Skin epidermis (tissue), 12 donors: ENCODE measurements around the gene TALDO1.

Experiments used
- H3K27ac ChIP-seq, 21 experiments: fragments of 200-600 bp; sonication (generic) in 11 of 21; one replicate each; pipeline ENCODE4 v1.5.0; 2020; ENCODE audit warnings: mild to moderate bottlenecking in 3 of 21, inconsistent platforms in 2 of 21, moderate library complexity in 2 of 21
- H3K4me3 ChIP-seq, 7 experiments: fragments of 200-600 bp; sonication (generic) in 2 of 7; one replicate each; pipeline ENCODE4 v1.5.0; 2020; ENCODE audit warnings: inconsistent platforms in 2 of 7, mild to moderate bottlenecking in 2 of 7, moderate library complexity in 1 of 7

The TALDO1 gene

DNA sequence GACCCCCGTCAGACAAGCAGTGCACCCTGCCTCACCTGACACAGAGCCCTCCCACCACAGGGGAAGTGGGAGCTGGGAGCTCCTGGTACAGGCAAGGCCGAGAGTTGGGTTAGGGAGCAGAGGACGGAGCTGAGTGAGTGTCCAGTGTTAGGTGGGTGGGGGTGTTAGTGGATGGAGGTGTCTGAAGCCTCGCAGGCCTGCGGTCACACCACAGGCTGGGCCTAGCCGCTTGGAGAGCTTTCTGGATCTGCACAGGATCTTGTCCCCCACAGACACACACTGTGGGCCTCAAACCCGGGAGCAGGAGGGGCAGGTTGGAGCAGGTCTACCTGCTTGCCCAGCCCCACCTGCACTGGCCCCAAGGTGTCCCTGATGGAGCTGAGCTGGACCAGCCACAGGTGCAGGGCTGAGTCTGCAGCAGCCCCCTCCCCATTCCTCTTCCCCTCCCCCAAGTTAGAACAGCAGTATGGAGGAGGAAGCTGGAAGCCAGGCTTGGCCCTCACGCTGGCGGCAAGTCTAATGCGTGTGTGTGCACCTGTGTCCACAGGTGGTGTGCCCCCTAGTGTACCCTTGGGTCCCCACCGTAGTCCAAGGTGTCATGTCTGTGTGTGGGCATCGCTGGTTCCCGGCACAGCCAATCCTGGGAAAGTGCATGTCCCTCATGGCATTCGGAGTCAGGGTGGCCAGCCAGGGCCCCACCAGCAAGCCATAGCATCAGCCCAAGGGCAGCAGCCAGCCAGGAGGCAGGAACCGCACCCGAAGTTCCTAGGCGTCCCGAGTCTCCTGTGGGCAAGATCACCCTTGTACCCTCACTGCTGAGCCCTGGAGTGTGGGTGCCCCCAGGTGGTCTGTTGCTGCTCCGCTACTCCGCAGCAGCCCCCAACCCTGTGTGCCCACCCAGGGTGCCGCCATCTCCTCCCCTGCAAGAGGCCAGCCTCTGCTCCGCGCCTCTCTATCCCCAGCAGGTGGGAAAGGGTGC, 32.0 kb downstream of the TALDO1 start:
- no peak overlapping the region for H3K4me3 ChIP-seq
- peak overlapping the region in 1 of 21 experiments; percentile 6 for H3K27ac ChIP-seq

DNA sequence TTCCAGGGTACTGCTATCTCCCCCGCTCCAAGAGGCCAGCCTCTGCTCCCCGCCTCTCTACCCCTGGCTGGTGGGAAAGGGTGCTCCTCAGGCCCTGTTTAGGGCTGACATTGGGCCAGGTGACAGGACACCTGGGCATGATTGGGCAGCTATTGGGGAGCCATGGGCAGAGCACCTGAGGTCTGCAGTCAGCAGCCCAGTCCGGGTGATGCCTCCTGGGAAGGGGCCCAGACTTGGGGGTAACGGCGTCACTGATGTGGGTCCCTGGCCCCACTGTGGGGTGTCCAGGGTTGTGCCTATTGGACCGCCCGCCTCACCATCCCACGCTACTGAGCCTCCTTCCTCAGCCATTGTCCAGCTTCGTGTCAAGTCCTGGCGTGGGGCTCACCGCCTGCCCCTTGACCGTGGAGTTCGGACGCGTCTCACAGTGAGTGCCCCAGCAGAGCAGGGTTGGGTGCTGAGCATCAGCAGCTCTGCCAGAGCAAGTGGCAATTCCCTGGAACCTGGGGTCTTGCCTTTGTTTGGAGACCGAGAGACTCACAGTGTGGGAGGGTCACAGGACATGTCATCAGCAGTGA, 32.8 kb downstream of the TALDO1 start:
- H3K27ac ChIP-seq: no peak overlapping the region
- H3K4me3 ChIP-seq: no peak overlapping the region

DNA sequence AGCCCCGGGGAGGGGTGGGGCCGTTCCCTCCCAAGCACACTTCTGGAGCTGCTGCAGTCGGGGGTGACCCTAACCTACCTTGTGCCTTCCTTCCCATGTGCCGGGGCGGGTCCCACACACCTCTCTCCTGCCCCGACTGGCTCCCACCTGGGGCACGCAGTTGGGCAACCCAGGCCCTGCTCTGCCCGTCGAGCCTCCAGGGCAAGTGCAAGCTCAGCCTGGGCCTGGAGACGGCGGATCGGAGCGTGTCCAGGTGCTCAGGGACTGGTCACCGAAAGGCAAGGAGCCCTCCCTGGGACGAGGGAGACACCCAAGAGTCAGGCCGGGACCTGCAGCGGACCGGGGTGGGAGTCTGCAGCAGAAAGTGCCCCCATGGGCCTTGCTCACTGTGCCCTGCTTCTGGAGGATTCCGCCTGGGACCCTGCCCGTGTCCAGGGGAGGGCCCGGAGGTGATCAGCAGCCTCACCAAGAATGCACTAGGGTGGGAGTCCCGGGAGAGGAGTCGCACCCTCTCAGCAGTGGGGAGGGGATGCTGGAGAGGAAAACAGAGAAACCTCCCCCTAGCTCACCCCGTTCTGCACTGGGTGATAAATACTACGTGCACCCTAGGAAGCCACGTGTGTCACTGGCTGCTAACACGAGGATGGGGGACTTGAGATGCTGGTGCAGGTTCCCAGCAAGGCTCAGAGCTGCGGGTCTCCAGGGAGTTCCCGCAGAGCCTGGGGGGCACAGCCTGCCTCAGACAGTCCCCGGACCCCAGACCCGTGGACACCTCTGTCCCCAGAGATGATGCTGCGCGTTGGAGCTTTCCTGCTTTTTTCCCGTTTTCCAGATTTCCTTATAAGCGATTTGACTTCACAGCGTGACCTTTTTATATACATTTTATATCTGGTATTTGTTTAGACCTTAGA, 35.3 kb downstream of the TALDO1 start:
- Histone ChIP-seq H3K4me3 (no peak overlapping the region), H3K27ac (peak overlapping the region in 2 of 21 experiments; percentile 54 to 60)

DNA sequence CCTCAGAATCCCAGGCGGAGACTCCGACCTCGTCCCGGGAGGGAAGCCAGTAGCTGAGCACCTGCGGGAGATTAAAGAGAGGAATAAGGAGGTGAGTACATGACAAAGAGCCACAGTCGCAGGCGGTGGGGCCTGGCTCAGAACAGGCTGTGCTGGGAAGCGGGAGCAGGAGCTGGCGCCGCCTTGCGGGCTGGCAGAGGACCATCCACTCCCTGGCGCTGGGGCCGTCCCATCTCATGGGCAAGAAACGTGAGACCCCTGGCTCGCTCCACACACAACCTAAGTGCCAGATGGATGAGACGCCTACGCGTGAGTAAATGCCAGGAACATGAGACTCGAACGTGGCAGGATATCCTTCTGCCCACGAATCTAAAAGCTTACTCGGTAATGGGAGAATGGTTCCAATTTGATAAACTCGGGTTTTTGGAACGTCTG, 36.3 kb downstream of the TALDO1 start:
- H3K27ac ChIP-seq: peak overlapping the region in 6 of 21 experiments; percentile 5 to 60 (median 30)
- H3K4me3 ChIP-seq: no peak overlapping the region

DNA sequence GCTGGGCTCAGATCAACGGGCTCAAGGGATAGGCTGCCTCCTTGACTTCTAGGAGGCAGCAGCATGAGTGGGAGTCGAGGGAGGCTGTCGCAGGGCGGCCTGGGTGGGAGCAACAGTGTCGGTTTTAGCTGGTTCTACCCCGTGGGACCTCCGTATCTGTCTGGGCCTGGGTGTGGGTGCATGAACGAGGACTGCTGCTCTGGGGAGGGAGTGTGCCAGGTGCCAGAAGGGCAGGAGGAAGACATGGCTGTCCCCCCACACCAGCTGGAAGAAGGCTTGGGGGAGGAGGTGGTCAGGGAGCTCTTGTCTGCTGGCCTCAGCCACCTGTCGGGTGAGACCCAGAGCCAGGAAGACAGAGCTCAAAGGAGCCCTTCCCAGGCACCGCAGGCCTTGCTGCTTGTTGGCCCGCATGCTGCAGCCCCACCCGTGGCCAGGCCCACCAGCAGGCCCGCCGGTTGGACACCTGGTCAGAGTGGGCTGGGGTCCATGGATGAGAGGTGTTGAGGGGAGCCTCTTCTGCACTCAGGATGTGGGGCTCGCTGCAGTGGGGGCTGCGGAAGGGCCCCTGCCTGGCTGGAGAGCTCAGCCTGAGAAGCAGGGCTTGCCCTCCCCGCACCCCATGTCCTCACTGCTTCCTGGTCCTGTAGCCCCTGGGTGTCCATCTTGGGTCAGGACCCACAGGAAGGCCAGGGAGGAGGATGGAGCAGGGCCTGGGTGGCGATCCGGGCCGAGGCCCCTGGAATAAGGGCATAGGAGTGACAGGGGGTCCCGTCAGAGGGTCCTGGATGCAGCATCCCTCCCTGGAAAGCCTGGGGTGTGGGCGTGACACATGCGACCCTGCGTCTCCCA, 39.2 kb downstream of the TALDO1 start:
- Histone ChIP-seq H3K27ac (no peak overlapping the region), H3K4me3 (no peak overlapping the region)

DNA sequence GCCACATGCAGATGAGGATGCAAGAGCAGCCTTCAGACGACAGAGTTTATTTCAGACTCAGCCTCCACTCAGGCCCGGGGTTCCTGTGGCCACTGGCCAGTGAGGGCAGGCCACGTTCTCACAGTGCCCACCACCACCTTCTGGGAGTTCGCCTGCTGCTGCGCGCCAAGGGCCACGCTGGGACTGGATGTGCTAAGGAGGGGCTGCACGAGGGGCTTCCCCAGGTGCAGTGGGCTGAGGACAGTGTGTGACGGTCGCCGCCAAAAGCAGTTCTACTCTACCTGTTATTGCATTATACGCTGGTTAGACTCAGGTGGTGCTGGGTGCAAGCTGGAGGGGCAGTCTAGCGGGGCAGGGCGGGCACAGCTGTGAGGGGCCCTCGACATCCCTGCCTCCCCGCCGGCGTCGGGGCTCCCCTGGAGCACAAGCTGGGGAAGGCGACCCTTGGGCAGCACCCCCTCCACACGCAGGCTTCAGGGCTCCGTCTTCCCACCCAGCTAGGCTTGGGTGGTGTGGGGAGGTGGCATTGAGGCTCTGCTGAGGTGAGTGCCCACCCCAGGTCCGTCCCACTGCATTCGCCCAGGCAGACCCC, 39.9 kb downstream of the TALDO1 start:
- Histone ChIP-seq H3K27ac (no peak overlapping the region), H3K4me3 (no peak overlapping the region)

DNA sequence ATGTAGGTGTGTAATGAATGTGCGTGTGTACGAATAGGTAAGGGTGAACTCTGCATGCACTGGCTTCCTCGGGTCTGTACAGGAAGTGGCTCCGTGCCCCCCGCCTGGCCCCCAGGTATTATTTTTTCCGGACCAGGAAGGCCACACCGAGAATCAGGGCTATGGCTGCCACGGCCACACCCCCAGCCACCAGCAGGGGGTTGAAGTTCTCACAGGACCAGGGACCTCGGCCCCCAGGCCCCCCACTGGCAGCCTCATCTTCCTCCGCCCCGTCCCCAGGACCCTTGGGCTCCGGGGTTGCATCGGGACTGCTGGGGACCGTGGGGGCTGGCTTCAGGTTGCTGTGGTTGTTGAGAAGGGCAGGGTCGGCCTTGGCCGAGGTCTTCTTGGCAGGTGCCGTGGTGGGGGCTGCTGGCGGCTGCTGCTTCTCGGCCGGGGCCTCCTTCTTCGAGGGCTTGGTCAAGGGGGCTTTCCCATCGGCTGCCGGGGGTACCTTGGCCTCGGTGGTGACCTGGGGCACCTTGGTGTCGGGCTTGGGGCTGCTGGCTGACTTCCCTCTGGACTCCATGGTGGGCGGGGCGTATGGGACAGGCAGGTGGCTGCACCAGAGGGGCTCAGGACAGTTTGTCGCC, 40.9 kb downstream of the TALDO1 start:
- no peak overlapping the region for H3K27ac ChIP-seq
- no peak overlapping the region for H3K4me3 ChIP-seq

- Histone ChIP-seq H3K27ac (peak overlapping the region in 1 of 21 experiments; percentile 35), H3K4me3 (no peak overlapping the region)
These were observed 42.0 kb downstream of the TALDO1 start for GRCh38 chr11:788953-789940.

DNA sequence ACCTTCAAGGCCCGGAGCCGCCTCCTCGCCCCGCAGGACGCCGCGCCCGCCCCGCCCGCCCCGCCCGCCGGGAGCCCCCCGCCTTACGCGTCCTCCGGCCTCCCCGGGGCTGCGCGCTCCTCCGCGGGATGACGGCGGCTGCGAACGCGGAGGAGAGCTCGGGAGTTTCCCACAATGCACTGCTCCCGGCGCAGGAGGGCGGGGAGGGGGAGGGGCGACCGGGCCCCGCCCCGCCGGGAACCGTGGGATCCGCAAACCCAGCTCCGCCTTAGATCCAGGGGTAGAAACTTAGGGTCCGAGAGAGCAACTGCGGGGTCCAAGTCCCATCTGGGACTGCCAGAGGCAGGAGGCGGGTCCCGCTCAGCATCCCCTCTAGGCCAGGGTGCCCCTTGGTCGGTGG, 42.7 kb downstream of the TALDO1 start, which contains the start of gene CEND1:
TSS of gene CEND1 (minus strand) at position 148 of the 400 bp plus-strand sequence. CDS start 1,514 bp downstream, outside the sequence.
- Histone ChIP-seq H3K4me3 (no peak within 1 kb of the TSS), H3K27ac (peak within 1 kb of the TSS in 1 of 21 experiments; percentile 35)

DNA sequence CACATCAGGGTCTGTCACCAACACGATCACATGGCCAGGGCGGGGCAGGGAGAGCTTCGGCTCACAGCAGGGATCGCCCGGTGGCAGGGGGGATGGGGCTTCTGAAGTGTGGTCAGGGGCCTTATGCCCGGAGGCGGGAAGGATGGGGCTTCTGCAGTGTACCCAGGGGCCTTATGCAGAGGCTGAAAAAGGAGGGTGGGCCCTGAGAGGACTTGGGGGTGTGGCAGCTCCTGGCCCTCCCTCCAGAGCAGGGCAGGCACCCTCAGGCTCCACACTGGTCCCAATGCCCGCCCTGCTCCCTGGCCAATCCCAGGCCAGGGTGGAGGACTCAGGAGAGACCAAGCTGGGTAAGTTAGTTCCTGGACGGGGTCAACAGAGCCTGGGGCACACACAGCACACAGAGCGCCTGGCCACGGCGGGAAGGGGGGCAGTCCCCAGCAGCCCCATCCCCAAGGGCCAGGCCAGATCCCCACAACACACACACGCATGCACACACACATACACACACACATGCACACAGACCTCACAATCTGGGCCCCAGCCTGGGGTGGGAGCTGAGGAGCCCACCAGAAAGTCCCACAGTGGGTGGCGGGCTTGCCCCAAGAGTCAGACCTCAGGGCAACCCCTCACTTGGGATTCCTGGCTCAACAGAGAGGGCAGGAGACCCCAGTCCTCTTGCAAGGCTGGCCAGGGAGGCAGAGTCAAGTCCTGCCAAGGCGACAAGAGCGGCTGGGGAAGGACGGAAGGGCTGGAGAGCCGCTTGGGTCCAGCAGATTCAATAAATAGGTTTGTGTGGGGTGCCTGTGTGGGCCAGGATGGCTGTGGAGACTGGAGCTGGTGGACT, 43.7 kb downstream of the TALDO1 start:
- Histone ChIP-seq H3K4me3 (no peak overlapping the region), H3K27ac (peak overlapping the region in 1 of 21 experiments; percentile 35)

- Histone ChIP-seq H3K4me3 (no peak overlapping the region), H3K27ac (no peak overlapping the region)
These were observed 44.6 kb downstream of the TALDO1 start for GRCh38 chr11:791658-792534.

- Histone ChIP-seq H3K4me3 (no peak overlapping the region), H3K27ac (no peak overlapping the region)
These were observed 45.2 kb downstream of the TALDO1 start for GRCh38 chr11:792535-792821.

DNA sequence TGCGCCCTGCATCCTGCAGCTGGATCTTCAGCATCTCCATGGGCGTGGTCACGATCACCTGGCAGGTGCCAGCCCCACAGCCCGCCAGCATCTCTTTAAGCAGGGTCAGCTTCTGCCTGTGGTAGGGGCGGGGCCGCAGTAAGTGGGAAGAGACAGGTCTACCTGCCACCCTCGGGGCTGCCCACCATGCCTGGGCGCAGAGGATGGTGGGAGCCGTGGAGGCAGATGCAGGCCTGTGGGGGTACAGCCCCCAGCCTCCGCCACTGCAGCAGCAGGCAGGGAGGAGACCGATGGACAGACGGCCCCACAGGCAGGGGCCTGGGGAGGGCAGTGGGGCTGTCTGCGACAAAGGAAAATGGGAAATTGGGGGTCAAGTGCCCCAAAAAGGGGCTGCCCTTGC, 45.6 kb downstream of the TALDO1 start:
- Histone ChIP-seq H3K4me3 (no peak overlapping the region), H3K27ac (no peak overlapping the region)

DNA sequence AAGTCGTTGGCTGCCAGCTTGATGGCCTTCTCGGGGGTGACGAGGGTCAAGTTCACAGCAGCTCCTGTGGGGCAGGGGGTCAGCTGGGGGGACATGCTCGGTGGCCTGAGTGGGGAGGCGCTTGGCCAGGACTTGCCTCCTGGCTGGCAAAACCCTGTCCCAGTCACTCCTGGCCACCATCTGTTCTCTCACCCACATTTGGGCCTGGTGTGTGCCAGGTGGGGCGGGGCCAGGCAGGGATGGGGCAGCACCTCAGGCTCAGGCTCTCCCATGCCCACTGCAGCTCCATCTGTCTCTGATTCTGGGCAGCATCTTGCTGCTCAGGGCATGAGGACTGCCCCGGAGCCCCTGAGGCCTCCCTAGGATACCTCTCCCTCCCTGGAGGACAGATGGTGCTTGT, 46.3 kb downstream of the TALDO1 start:
- Histone ChIP-seq H3K4me3 (no peak overlapping the region), H3K27ac (no peak overlapping the region)

DNA sequence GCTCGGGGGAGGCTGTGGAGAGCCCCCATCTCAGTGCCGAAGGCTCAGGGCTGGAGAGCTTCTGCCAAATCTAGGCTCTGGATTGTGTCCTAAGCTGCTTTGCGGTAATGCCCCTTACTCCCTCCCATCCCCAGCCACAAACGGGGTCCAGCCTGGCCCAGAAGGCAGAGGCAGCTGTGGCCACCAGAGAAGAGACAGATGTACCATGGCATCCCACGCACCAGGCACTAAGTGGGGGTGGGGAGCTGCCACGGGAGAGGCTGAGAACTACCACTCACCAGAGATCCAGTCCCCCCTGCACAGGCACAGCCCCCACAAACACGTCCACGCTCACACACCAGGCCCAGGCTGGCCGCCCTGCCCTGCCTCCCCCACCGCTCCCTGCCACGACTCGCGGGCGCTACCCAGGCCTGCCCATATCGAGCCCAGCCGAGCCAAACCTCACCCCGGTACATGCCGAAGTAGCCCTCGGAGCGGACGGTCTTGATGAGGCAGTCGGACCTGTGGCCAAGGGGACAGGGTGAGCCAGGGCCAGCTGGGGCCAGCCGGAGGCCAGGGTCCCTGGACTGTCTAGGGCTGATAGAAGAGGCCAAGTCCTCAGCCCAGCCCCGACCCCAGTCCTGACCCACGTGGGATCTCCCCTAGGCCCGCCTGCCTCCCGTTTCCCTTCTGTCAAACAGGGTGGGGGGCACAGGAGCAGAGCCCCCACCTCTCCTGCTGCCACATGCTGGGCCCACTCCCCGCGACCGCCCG, 46.9 kb downstream of the TALDO1 start:
- H3K4me3 ChIP-seq: no peak overlapping the region
- peak overlapping the region in 1 of 21 experiments; percentile 5 for H3K27ac ChIP-seq
